T-helper 2 cell treated with Interferon-gamma antibody and Interleukin-4, amounts not matched to agents 100 ng/mL and 5 ng/mL, for 36 hours (primary cell): ENCODE measurements around the gene ZFY. TPM values are rescaled to one million over a fixed set of nuclear protein-coding genes. Genes with fewer than 3 reads are reported as not detected.
"Not testable (repeated sequence)": the region's sequence is repeated elsewhere in the genome, so short reads cannot be mapped to it uniquely, and the experiment has no call there.

Experiments
- intact Hi-C: fragments of 100-400 bp; cut with micrococcal nuclease; formaldehyde crosslinking; loops from one replicate; pipeline ENCODE4 v1.15.1; 2023
- total RNA-seq: library from RNA; stranded (reverse); gene quantifications from 2 replicates; pipeline ENCODE4 v1.2.3, GENCODE V29; 2022

The ZFY gene
- total RNA-seq, 1 donor from 2014 or later: 23.8 TPM

DNA sequence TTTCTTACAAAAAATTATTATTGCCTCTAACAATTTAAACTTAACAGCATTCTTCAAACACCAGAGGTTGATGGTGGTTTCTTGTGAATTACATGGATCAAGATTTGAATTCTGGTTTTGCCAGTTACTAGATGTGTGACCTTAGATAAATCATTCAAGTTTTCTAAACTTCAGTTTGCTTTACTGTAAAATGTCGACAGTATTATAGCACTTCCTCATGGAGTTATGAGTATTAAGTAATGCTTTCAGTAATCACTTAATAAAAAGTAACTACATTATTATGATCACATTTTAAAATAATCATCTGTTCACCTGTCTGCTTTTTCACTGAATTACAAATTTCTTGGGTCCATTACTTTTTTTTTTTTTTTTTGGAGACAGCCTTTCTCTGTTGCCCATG is 37.5 kb downstream of the ZFY start:
- intact Hi-C loops: no loop called here

GRCh38 chrY:2973110-2973751 is 38.0 kb downstream of the ZFY start:
- intact Hi-C loops: no loop called here

DNA sequence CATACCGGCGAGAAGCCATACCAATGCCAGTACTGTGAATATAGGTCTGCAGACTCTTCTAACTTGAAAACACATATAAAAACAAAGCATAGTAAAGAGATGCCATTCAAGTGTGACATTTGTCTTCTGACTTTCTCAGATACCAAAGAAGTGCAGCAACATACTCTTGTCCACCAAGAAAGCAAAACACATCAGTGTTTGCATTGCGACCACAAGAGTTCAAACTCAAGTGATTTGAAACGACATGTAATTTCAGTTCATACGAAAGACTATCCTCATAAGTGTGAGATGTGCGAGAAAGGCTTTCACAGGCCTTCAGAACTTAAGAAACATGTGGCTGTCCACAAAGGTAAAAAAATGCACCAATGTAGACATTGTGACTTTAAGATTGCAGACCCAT is 44.1 kb downstream of the ZFY start:
- intact Hi-C loops: no loop called here

- intact Hi-C loops: no loop called here
Measured at GRCh38 chrY:2984491-2984890, 49.3 kb downstream of the ZFY start.

DNA sequence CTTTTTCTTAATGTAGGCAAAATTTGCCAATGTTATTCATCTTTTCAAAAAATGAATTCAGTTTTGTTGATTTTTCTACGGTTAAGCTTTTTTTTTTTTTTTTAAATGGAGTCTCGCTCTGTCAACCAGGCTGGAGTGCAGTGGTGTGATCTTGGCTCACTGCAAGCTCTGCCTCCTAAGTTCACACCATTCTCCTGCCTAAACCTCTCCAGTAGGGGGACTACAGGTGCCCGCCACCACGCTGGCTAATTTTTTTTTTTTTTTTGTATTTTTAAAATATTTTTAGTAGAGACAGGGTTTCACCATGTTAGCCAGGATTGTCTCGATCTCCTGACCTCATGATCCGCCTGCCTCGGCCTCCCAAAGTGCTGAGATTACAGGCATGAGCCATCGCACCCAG is 52.0 kb downstream of the ZFY start:
- intact Hi-C loops: not testable (repeated sequence)

DNA sequence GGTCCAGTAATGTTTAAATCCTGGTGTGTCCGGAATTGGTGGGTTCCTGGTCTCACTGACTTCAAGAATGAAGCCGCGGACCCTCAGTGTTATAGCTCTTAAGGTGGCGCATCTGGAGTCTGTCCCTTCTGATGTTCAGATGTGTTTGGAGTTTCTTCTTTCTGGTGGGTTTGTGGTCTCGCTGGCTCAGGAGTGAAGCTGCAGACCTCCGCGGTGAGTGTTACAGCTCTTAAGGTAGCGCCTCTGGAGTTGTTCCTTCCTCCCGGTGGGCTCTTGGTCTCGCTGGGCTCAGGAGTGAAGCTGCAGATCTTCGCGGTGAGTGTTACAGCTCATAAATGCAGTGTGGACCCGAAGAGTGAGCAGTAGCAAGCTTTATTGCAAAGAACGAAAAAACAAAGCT is 62.2 kb downstream of the ZFY start:
- intact Hi-C loops: not testable (repeated sequence)

GRCh38 chrY:3002190-3002589 is 67.0 kb downstream of the ZFY start:
- intact Hi-C loops: loop anchor here (5.0 to 10.0 kb wide), 2 partner anchors 35 to 147 kb away; no protein-coding TSS in a partner anchor

DNA sequence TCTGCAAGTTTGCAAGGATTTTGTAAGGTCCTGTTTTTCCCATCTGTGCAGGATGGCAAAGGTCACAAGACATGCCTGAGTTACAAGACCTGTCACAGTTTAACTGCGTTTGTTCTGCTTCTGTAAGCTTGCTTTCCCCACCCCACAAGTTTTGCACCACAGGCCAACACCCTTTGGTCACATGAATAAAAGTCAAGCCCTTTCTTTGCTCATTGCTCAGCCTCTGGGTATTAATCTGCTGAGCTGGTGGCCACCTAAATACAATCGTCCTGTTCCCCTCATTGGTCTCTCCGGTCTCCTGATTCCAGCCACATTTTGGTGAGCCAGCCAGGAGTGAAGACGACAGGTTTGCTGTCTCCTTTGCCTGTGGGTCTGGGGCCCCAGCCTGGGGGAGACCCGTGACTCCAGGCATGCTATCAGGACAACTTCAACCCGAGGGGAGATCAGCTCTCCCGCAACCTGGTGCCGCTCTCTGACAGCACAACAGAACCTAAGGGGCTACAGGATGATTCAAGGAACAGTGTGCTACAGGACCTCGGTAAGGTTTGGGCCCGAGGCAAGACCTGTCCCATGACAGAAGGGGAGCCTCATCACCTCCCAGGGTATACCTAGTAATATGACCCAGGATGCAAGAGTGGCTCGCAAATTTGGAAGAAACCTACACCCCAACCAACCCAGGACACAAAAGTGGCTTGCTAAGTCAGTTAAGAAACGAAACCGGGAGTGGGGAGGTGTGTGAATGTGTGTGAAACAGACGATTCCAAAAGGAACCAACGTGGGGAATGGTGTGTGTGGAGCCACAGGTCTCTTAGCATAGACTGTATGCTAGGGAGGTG is 67.7 kb downstream of the ZFY start:
- intact Hi-C loops: loop anchor here (1.0 to 10.0 kb wide), 3 partner anchors 36 to 148 kb away; no protein-coding TSS in a partner anchor

GRCh38 chrY:3003516-3003830 is 68.3 kb downstream of the ZFY start:
- intact Hi-C loops: loop anchor here (1.0 to 10.0 kb wide), 3 partner anchors 36 to 149 kb away; no protein-coding TSS in a partner anchor

- intact Hi-C loops: loop anchor here (1.0 to 10.0 kb wide), 3 partner anchors 37 to 149 kb away; no protein-coding TSS in a partner anchor
Measured at GRCh38 chrY:3003846-3004245, 68.7 kb downstream of the ZFY start.

- intact Hi-C loops: loop anchor here (10.0 kb wide), 1 partner anchor 151 kb away; no protein-coding TSS in a partner anchor
Measured at GRCh38 chrY:3006031-3006430, 70.8 kb downstream of the ZFY start.

GRCh38 chrY:3007967-3008366 is 72.8 kb downstream of the ZFY start:
- intact Hi-C loops: loop anchor here (10.0 kb wide), 1 partner anchor 153 kb away; no protein-coding TSS in a partner anchor

GRCh38 chrY:3012226-3012625 is 77.0 kb downstream of the ZFY start:
- intact Hi-C loops: no loop called here

DNA sequence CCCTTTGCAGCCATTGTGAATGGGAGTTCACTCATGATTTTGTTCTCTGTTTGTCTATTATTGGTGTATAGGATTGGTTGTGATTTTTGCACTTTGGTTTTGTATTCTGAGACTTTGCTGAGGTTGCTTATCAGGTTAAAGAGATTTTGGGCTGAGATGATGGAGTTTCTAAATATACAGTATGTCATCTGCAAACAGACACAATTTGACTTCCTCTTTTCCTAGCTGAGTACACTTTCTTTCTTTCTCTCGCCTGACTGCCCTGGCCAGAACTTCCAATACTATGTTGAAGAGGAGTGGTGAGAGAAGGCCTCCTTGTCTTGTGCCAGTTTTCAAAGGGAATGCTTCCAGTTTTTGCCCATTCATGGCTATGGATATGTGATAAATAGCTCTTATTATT is 81.4 kb downstream of the ZFY start:
- intact Hi-C loops: no loop called here

DNA sequence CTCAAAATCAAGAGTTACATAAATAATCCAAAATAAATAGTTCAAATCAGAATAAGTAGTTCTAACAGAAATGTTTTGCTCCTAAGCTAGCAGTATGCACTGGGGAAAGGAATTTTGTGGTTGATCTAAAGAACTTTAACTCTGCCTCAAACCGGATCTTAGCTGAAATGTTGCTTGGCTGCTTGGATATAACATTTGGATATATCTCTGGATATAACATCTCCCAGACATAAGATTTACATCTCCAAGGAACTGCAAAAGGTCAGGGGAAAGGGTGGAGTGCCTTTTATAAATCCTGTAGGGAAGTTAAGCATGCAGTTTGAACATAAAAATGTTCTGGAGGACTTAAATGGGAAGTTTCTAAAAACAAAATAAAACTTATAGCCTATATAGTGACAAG is 83.4 kb downstream of the ZFY start:
- intact Hi-C loops: no loop called here

- intact Hi-C loops: no loop called here
Measured at GRCh38 chrY:3019584-3019983, 84.4 kb downstream of the ZFY start.

DNA sequence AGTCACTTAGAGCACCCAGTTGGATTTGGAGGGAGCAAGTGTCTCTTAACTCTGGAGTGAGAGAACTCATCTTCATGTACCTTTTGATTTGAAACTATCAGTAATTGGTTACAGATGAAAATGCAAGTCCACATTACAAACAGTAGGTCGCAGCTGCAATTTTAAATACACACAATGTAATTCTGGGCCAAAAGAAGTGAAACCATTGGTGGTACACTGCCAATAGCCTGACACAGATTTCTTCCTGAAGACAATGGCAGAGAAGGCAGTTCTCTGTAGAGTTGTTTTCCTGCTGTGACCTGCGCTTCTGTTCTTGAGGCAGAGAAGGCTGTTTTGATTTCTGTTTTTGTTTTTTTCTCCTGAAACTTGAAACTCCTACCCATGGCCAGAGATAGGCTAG is 86.0 kb downstream of the ZFY start:
- intact Hi-C loops: no loop called here

DNA sequence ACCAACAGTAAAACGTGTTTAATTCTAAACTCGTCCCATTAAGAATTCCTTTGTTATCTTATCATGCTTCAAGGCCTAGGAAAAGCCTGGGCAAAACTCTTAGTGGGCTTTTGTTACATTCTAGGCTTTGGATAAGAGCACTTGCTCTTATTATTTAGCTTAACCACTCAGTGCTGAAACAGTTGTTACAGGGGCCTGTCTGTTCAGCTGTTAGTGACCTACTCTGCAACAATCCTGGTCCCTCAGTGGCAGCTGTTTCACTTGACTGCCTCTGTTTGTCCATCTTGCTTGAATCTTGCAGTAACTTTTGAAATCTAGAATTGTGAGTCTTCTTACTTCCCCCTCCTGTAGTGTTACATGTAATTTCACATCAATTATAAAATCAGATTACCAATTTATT is 88.4 kb downstream of the ZFY start:
- intact Hi-C loops: no loop called here

- intact Hi-C loops: no loop called here
Measured at GRCh38 chrY:3025357-3025756, 90.2 kb downstream of the ZFY start.
